GM12801 (cell line): ENCODE results near the gene OPHN1.

Source experiments
- CTCF ChIP-seq: IDR thresholded peaks from one replicate; pipeline ENCODE4 v1.5.1; 2011; ENCODE audit warnings: control low read depth; ENCODE audit not compliant: insufficient read length; ENCODE audit errors: extremely low read depth

OPHN1 gene

GRCh38 chrX:68461093-68461492 is 27.8 kb upstream of the OPHN1 start:
- no peak for TF ChIP-seq CTCF

DNA sequence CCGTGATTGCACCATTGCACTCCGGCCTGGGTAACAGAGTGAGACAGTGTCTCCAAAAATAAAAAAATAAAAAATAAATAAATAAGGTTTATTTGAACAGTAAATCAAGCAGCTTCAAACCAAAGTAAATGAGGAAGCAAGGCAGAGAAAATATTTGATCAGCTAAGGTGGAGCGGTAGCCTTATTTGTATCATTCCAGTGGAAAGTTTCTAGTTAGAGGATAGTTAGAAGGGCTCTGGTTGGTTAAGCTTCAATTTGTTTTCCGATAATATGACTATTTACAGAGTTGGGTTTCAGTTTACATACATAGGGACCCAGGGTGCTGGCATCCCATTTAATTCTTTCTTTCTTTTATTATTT is 21.8 kb upstream of the OPHN1 start:
- no peak for TF ChIP-seq CTCF

- TF ChIP-seq CTCF, result no peak
Measured at GRCh38 chrX:68454476-68455150, 21.3 kb upstream of the OPHN1 start.

- TF ChIP-seq CTCF, result no peak
Measured at GRCh38 chrX:68451720-68452119, 18.4 kb upstream of the OPHN1 start.

DNA sequence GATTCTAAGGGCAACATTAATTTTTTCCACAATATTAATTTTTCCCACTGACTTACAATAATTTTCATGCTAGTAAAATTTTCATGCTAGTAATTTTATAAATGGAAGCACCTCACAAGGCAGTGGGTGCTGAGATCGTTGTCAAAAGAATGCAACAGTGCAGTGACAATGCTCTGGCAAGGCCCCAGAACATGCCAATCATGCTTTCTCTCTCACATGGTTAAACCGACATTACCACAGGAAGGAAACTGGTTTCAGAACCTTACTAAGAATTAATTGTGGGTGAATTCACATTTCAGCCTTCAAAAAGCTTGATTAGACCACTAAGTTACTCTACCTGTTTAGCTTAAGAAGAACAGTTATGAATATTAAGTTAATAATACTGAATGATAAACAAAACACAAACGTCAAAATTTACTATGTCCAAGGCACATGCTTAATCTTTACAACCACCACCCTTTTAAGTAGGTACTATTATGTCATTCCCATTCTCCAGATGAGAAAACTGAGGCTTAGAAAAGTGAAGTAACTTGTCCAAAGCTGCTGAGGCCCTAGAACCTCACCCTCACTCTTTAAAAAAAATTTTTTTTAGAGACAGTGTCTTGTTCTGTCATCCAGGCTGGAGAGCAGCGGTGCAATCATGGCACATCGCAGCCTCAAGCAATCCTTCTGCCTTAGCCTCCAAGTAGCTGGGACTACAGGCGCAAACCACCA is 10.0 kb upstream of the OPHN1 start:
- TF ChIP-seq CTCF, result no peak

DNA sequence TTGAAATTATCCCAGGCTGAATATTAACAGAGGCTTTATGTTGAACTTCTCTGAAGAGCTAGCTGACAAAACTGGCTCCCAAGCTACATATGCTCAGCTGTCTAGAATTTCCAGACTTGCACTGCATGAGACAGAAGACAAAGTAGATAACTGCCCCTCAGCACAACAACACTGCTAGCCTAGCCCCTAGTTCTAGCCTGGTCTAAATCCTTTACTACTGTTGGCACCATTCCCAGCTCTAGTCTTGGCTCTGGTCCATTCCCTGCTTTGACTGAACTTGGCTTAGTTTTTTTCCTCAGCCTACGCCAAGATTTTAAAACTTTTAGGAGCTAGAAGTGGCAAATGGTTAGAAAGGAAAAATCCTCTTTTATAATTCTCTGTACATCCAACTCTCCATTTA is 7.6 kb upstream of the OPHN1 start:
- TF ChIP-seq CTCF, result no peak

GRCh38 chrX:68440442-68440841 is 7.1 kb upstream of the OPHN1 start:
- TF ChIP-seq CTCF, result no peak
